AG09319 (cell line): ENCODE results near the gene DEPDC1.

Source experiments
- DNase-seq: peaks from one replicate; pipeline ENCODE4 v3.0.0-alpha.2; 2010; ENCODE audit warnings: low read depth; ENCODE audit errors: extremely low read depth
- TF ChIP-seq, protein P1 (sequence below): IDR thresholded peaks from 2 replicates; pipeline ENCODE4 v1.5.1; 2011; ENCODE audit warnings: low read depth, mild to moderate bottlenecking, inconsistent platforms, low read length, moderate library complexity

The DEPDC1 gene

GRCh38 chr1:68442006-68442405 lies 54.9 kb downstream of the DEPDC1 start:
- no peak for DNase-seq
- TF ChIP-seq, protein P1, sequence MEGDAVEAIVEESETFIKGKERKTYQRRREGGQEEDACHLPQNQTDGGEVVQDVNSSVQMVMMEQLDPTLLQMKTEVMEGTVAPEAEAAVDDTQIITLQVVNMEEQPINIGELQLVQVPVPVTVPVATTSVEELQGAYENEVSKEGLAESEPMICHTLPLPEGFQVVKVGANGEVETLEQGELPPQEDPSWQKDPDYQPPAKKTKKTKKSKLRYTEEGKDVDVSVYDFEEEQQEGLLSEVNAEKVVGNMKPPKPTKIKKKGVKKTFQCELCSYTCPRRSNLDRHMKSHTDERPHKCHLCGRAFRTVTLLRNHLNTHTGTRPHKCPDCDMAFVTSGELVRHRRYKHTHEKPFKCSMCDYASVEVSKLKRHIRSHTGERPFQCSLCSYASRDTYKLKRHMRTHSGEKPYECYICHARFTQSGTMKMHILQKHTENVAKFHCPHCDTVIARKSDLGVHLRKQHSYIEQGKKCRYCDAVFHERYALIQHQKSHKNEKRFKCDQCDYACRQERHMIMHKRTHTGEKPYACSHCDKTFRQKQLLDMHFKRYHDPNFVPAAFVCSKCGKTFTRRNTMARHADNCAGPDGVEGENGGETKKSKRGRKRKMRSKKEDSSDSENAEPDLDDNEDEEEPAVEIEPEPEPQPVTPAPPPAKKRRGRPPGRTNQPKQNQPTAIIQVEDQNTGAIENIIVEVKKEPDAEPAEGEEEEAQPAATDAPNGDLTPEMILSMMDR: no peak

- TF ChIP-seq, protein P1: no peak
- DNase-seq: no peak
Measured at GRCh38 chr1:68438310-68438709, 58.6 kb downstream of the DEPDC1 start.

- DNase-seq: no peak
- TF ChIP-seq, protein P1: no peak
Measured at GRCh38 chr1:68433395-68433794, 63.5 kb downstream of the DEPDC1 start.

GRCh38 chr1:68431076-68431475 lies 65.8 kb downstream of the DEPDC1 start:
- TF ChIP-seq, protein P1: no peak
- DNase-seq: no peak

DNA sequence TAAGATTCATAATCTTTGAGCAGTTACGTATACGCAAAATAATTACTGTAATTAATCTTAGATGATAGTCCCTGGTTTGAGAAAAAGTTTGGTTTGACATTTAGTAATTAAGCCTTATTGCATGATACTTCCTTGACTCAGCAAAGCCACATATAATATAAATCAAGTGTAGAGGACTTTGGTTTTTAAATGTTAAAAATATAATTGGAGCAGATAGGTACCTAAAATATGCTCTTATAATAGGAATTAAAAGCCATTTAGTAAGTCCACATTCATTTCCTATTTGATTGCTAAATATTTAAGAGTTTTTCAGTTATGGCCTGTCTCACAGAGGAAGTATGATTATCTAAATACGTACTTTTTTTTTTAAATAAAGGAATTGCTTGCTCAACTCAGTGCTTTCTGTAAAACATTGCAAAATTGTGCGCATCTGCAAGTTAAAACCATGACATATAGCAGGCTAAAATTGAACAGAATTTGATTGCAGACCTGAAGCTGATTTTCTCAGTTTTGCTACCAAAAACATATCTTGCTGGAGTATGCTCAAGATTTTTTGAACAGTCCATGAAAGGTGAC lies 67.6 kb downstream of the DEPDC1 start:
- DNase-seq: no peak
- TF ChIP-seq, protein P1: no peak

DNA sequence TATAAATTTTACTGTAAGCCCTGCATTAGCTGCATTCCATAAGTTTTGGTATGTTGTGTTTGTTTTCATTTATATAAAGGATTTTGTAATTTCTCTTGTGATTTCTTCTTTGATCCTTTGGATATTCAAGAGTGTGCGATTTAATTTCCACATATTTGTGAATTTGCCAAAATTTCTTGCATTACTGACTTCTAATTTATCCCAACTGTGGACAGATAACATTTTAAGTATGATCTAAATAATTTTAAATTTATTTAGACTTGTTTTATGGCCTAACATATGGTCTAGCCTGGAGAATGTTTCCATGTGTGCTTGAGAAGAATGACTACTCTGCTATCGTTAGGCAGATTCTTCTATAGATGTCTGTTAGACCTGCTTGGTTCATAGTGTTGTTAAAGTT lies 70.3 kb downstream of the DEPDC1 start:
- DNase-seq: peak; percentile 29
- TF ChIP-seq, protein P1: no peak
